T-helper 2 cell treated with Interferon-gamma antibody and Interleukin-4, amounts not matched to agents 5 μg/mL and 100 μg/mL, for 36 hours (primary cell): ENCODE data around the gene OR1S2.

Source experiments
- DNase-seq: peaks from one replicate; pipeline ENCODE4 v3.0.0; 2021; ENCODE audit warnings: low spot score
- H3K27ac Mint-ChIP-seq: one replicate; pipeline ENCODE4 v1.8.0; 2021; ENCODE audit warnings: mild to moderate bottlenecking, mixed read lengths
- H3K27me3 Mint-ChIP-seq: one replicate; pipeline ENCODE4 v1.8.0; 2021; ENCODE audit warnings: low read depth, mixed read lengths
- H3K36me3 Mint-ChIP-seq: one replicate; pipeline ENCODE4 v1.8.0; 2021; ENCODE audit warnings: low read depth, mixed read lengths
- H3K4me1 Mint-ChIP-seq: one replicate; pipeline ENCODE4 v1.8.0; 2021; ENCODE audit warnings: low read depth, mixed read lengths
- H3K4me3 Mint-ChIP-seq: one replicate; pipeline ENCODE4 v1.8.0; 2022; ENCODE audit warnings: mild to moderate bottlenecking, moderate library complexity, mixed read lengths
- H3K9me3 Mint-ChIP-seq: one replicate; pipeline ENCODE4 v1.8.0; 2021; ENCODE audit warnings: mixed read lengths

OR1S2 gene

DNA sequence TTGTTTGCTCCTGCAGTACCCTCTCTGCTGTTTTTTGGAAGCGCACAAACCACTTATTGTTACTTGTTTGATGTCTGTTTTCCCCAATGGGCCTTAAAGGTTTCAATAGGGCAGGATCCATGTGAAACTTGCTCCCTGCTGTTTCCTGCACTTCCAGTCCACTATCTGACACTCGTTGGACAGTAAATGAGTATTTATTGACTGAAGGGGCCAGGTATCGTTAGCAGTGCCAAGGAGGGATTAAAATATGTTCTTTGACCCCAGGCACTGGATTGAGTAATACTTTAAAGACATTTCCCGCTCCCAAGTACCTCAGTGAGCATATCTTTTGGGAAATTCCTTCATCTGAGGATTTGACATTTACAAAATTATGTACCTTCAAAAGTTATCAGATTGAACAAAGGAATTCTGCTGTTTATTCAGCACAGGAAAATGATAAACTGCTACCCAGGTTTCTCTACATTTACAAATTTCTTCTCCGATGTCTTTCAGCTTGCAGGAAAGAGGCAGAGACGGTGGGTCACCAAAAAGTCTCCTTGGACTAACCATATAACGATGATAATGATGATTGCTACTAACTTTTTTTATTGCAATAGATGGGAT, 38.3 kb downstream of the OR1S2 start:
- Mint-ChIP-seq H3K4me1 (no peaks in the 10 kb centered on the region), H3K9me3 (no peaks in the 10 kb centered on the region), H3K36me3 (no peaks in the 10 kb centered on the region), H3K27ac (no peak overlapping the region), H3K4me3 (no peak overlapping the region), H3K27me3 (peaks cover 3% of the 10 kb centered on the region)
- DNase-seq = no peak

DNA sequence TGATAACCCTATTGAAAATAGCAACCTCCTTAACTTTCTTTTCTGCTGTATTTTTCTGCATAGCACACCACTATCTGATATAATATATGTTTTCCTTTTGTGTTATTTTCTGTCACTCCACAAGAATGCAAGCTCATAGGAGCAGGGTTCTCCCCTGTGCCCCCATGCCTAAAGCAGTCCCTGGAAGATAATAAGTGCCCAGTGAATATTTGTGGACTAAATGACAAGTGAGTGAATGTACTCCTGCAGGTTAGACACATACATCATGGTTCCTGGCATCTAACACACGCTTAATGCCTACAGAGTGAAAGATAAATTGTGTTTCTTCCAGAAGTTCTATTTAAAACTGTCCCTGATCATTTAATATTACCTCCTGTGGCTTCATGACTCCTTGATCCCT, 39.0 kb downstream of the OR1S2 start:
- H3K27me3 Mint-ChIP-seq = peaks cover 3% of the 10 kb centered on the region
- H3K4me1 Mint-ChIP-seq = no peaks in the 10 kb centered on the region
- H3K9me3 Mint-ChIP-seq = no peaks in the 10 kb centered on the region
- H3K36me3 Mint-ChIP-seq = no peaks in the 10 kb centered on the region
- no peak for DNase-seq
- no peak overlapping the region for H3K27ac Mint-ChIP-seq
- no peak overlapping the region for H3K4me3 Mint-ChIP-seq

DNA sequence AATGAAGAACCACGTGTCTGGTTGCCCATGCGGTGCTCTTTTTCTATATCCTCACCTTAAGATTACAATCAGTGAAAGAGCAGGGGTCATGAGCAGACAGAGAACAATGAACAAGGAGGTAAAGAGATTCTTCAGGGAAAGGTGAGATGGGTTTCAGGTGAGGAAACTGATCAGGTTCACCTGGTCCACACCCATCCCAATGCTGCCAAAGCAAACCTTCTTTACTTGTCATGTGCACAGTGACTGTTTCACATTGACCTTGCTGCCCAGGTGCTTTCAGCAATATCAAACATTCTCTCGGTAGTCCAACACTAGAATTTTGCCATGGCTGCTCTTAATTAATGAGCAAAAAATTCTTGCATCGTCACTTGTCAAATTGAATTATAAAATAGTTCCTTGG, 39.6 kb downstream of the OR1S2 start:
- Mint-ChIP-seq H3K36me3 (no peaks in the 10 kb centered on the region), H3K27ac (no peak overlapping the region), H3K27me3 (peaks cover 3% of the 10 kb centered on the region), H3K4me3 (no peak overlapping the region), H3K4me1 (no peaks in the 10 kb centered on the region), H3K9me3 (no peaks in the 10 kb centered on the region)
- DNase-seq = no peak
